Measurements from ENCODE around the gene AP4M1.

AP4M1 gene

GRCh38 chr7:100153708-100154535 lies 52.5 kb downstream of the AP4M1 start:
- H2AFZ ChIP-seq (ENCODE audit: low read length, unreplicated experiment): no peak overlapping the region
- no peak overlapping the region for H3K4me3 ChIP-seq (ENCODE audit: low read depth, low read length)
- no peaks in the 10 kb centered on the region; the same call in none of the 2 replicates for H3K36me3 ChIP-seq (ENCODE audit: insufficient read depth, low read length)
- H3K79me2 ChIP-seq (ENCODE audit: control insufficient read depth, insufficient read depth, low read length, unreplicated experiment): peaks cover 25% of the 10 kb centered on the region
- peaks cover 26% of the 10 kb centered on the region for H3K4me1 ChIP-seq (ENCODE audit: control insufficient read depth, insufficient read depth, low read length, unreplicated experiment)
- no peak overlapping the region for H3K27ac ChIP-seq (ENCODE audit: low read depth, low read length)
- H3K27me3 ChIP-seq (ENCODE audit: insufficient read depth, low read length): no peaks in the 10 kb centered on the region

DNA sequence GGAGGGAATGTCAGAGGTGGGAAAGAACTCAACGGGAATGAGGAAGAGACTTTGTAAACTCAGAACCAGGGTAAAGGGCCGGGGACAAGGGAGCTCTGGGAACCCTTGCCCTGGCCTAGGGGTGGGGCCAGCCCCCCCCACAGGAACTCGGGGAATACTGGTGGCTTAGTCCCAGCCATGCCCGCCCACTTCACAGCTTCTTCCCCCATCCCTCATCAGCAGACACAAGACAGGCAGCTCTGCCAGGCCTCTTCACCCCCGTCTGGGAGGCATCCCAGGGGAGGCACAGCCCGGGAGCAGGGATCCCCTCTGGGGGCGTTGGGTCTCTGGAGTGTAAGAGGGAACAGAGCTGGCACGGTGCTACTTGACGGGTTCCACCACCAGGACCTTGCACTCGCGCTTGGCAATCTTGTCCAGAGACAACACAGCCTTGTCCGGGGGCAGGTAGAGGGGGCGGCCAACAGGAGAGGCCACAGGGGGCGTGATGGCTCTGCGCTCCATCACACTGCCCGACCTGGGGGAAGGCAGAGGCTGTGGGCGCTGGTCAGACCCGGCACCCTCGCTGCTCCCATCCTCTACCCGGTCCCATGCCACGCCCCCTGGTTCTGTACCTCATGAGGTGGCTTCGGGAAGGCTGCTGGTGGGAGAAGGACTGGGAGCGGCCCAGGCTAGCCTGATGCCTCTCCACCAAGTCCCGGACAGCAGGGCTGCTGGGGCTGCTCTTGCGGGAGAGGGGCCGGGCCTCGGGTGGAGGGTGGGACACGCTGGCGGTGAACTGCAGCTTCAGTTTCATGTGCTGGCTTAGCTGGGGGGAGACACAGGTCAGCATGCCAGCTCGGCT lies 53.4 kb downstream of the AP4M1 start:
- H3K4me1 ChIP-seq (ENCODE audit: control insufficient read depth, insufficient read depth, low read length, unreplicated experiment): peaks cover 28% of the 10 kb centered on the region
- no peak overlapping the region for H3K27ac ChIP-seq (ENCODE audit: low read depth, low read length)
- H3K36me3 ChIP-seq (ENCODE audit: insufficient read depth, low read length): no peaks in the 10 kb centered on the region; the same call in none of the 2 replicates
- peaks cover 18% of the 10 kb centered on the region for H3K79me2 ChIP-seq (ENCODE audit: control insufficient read depth, insufficient read depth, low read length, unreplicated experiment)
- no peak overlapping the region for H3K4me3 ChIP-seq (ENCODE audit: low read depth, low read length)
- no peak overlapping the region for H2AFZ ChIP-seq (ENCODE audit: low read length, unreplicated experiment)
- H3K27me3 ChIP-seq (ENCODE audit: insufficient read depth, low read length): no peaks in the 10 kb centered on the region

DNA sequence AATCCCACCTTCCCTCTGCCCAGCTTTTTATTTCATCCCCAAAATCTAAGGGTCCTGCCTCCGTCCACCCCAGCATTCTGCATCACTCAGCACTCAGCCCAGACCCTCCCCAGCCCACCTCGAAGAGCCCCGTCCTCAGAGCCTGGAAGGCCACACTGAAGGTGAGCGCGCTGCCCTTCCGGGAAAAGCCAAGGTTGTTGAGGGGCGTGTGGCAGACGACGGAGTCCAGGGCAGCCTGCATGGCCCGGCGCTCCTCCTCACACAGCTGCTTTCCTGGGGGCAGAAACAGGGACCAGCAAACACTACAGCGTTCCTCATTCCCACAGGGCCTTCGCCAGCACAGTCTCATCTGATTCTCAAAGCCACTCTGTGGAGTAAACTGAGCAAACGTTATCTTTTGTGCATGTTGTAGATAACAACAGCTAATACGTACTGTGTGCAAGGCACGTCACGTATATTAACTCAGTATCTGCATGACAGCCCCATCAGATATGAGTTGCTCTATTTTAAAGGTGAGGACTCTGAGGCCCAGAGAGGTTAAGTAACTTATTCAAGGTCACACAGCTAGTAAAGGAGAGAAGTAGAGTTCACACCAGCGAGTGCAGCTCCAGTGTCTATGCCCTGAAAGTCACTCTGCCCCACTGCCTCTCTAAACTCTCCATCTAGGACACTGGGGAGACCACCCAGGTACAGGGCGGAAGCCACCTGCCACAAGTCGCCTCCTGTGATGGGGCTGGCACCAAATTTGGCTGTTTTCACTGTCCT lies 54.3 kb downstream of the AP4M1 start:
- H3K4me1 ChIP-seq (ENCODE audit: control insufficient read depth, insufficient read depth, low read length, unreplicated experiment): peaks cover 22% of the 10 kb centered on the region
- peaks cover 14% of the 10 kb centered on the region for H3K79me2 ChIP-seq (ENCODE audit: control insufficient read depth, insufficient read depth, low read length, unreplicated experiment)
- no peaks in the 10 kb centered on the region for H3K27me3 ChIP-seq (ENCODE audit: insufficient read depth, low read length)
- no peak overlapping the region for H3K27ac ChIP-seq (ENCODE audit: low read depth, low read length)
- no peak overlapping the region for H3K4me3 ChIP-seq (ENCODE audit: low read depth, low read length)
- no peaks in the 10 kb centered on the region; the same call in none of the 2 replicates for H3K36me3 ChIP-seq (ENCODE audit: insufficient read depth, low read length)
- no peak overlapping the region for H2AFZ ChIP-seq (ENCODE audit: low read length, unreplicated experiment)

GRCh38 chr7:100156331-100157068 lies 55.1 kb downstream of the AP4M1 start:
- Histone ChIP-seq H3K27me3 (ENCODE audit: insufficient read depth, low read length) (no peaks in the 10 kb centered on the region), H3K27ac (ENCODE audit: low read depth, low read length) (no peak overlapping the region), H2AFZ (ENCODE audit: low read length, unreplicated experiment) (no peak overlapping the region), H3K4me3 (ENCODE audit: low read depth, low read length) (no peak overlapping the region; the same call in 1 of the 2 replicates), H3K4me1 (ENCODE audit: control insufficient read depth, insufficient read depth, low read length, unreplicated experiment) (peaks cover 22% of the 10 kb centered on the region), H3K79me2 (ENCODE audit: control insufficient read depth, insufficient read depth, low read length, unreplicated experiment) (peaks cover 14% of the 10 kb centered on the region), H3K36me3 (ENCODE audit: insufficient read depth, low read length) (no peaks in the 10 kb centered on the region; the same call in none of the 2 replicates)

- H3K27ac ChIP-seq (ENCODE audit: low read depth, low read length): no peak overlapping the region
- peaks cover 14% of the 10 kb centered on the region for H3K79me2 ChIP-seq (ENCODE audit: control insufficient read depth, insufficient read depth, low read length, unreplicated experiment)
- H3K36me3 ChIP-seq (ENCODE audit: insufficient read depth, low read length): no peaks in the 10 kb centered on the region; the same call in none of the 2 replicates
- no peaks in the 10 kb centered on the region for H3K27me3 ChIP-seq (ENCODE audit: insufficient read depth, low read length)
- H2AFZ ChIP-seq (ENCODE audit: low read length, unreplicated experiment): no peak overlapping the region
- peaks cover 22% of the 10 kb centered on the region for H3K4me1 ChIP-seq (ENCODE audit: control insufficient read depth, insufficient read depth, low read length, unreplicated experiment)
- H3K4me3 ChIP-seq (ENCODE audit: low read depth, low read length): peak overlapping the region; percentile 96; the same call in 1 of the 2 replicates
Observed at GRCh38 chr7:100157069-100157333, 55.6 kb downstream of the AP4M1 start.

- Histone ChIP-seq H3K4me3 (ENCODE audit: low read depth, low read length) (peak overlapping the region; percentile 96), H3K4me1 (ENCODE audit: control insufficient read depth, insufficient read depth, low read length, unreplicated experiment) (peaks cover 22% of the 10 kb centered on the region), H3K79me2 (ENCODE audit: control insufficient read depth, insufficient read depth, low read length, unreplicated experiment) (peaks cover 14% of the 10 kb centered on the region), H2AFZ (ENCODE audit: low read length, unreplicated experiment) (no peak overlapping the region), H3K27ac (ENCODE audit: low read depth, low read length) (no peak overlapping the region), H3K36me3 (ENCODE audit: insufficient read depth, low read length) (no peaks in the 10 kb centered on the region; the same call in none of the 2 replicates), H3K27me3 (ENCODE audit: insufficient read depth, low read length) (no peaks in the 10 kb centered on the region)
Observed at GRCh38 chr7:100157334-100158228, 56.1 kb downstream of the AP4M1 start.

All from ACC112 (cell line).